Endothelial cell (in vitro differentiated cells): ENCODE measurements around the gene BTBD18. TPM values are rescaled to one million over a fixed set of nuclear protein-coding genes. Genes with fewer than 3 reads are reported as not detected.
A peak's percentile ranks its signal among the peaks of the same experiment; 100 is the strongest.

Experiments used
- DNase-seq: peaks from one replicate; pipeline ENCODE4 v3.0.0; 2021; ENCODE audit warnings: low spot score
- H3K27ac Mint-ChIP-seq: one replicate; pipeline ENCODE4 v1.8.0; 2021; ENCODE audit warnings: mixed read lengths, inconsistent platforms; ENCODE audit not compliant: unreplicated experiment
- H3K27me3 Mint-ChIP-seq: one replicate; pipeline ENCODE4 v1.8.0; 2021; ENCODE audit warnings: mild to moderate bottlenecking, moderate library complexity, mixed read lengths, inconsistent platforms; ENCODE audit not compliant: unreplicated experiment
- H3K36me3 Mint-ChIP-seq: one replicate; pipeline ENCODE4 v1.8.0; 2021; ENCODE audit warnings: mild to moderate bottlenecking, low read depth, mixed read lengths, inconsistent platforms; ENCODE audit not compliant: unreplicated experiment
- H3K4me1 Mint-ChIP-seq: one replicate; pipeline ENCODE4 v1.8.0; 2021; ENCODE audit warnings: mild to moderate bottlenecking, mixed read lengths, inconsistent platforms; ENCODE audit not compliant: unreplicated experiment
- H3K4me3 Mint-ChIP-seq: one replicate; pipeline ENCODE4 v1.8.0; 2021; ENCODE audit warnings: mild to moderate bottlenecking, mixed read lengths, inconsistent platforms; ENCODE audit not compliant: unreplicated experiment
- H3K9me3 Mint-ChIP-seq: one replicate; pipeline ENCODE4 v1.8.0; 2021; ENCODE audit warnings: mixed read lengths, inconsistent platforms; ENCODE audit not compliant: unreplicated experiment
- total RNA-seq: library from RNA; stranded (reverse); fragmentation: NEBNext Ultra II Directional; extraction: Animal tissue kit (Norgen Biotek cat#: 25700); gene quantifications from one replicate; pipeline ENCODE4 v1.2.1, GENCODE V29; 2021; ENCODE audit not compliant: unreplicated experiment
- TF ChIP-seq, protein P1 (sequence below): fragments of 200-600 bp; sonication (generic); IDR thresholded peaks from one replicate; pipeline ENCODE4 v1.5.0; 2021; ENCODE audit warnings: antibody characterized with exemption; ENCODE audit not compliant: unreplicated experiment

Gene BTBD18
- total RNA-seq, 1 donor from 2014 or later: not detected

DNA sequence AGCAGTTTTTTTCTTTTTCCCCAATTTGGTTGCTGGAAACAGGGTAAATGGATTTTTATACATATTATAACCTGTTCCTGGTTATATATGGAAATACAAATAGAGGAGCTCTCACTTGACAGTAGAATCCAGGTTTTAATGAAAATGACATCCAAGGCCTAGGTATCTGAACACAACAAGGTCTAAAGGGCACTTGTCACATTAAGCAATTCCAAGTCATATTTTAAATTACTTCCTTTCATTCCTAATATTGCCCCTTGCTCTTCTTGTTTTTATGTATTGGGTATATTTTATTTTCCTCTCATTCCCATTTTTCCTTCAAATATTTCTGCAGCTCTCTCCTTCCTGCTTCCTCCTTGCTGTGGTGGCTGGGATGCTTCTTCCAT is 37.1 kb upstream of the BTBD18 start:
- no peaks in the 10 kb centered on the region for H3K9me3 Mint-ChIP-seq
- TF ChIP-seq, protein P1, sequence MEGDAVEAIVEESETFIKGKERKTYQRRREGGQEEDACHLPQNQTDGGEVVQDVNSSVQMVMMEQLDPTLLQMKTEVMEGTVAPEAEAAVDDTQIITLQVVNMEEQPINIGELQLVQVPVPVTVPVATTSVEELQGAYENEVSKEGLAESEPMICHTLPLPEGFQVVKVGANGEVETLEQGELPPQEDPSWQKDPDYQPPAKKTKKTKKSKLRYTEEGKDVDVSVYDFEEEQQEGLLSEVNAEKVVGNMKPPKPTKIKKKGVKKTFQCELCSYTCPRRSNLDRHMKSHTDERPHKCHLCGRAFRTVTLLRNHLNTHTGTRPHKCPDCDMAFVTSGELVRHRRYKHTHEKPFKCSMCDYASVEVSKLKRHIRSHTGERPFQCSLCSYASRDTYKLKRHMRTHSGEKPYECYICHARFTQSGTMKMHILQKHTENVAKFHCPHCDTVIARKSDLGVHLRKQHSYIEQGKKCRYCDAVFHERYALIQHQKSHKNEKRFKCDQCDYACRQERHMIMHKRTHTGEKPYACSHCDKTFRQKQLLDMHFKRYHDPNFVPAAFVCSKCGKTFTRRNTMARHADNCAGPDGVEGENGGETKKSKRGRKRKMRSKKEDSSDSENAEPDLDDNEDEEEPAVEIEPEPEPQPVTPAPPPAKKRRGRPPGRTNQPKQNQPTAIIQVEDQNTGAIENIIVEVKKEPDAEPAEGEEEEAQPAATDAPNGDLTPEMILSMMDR: no peak
- peaks cover 64% of the 10 kb centered on the region for H3K4me1 Mint-ChIP-seq
- H3K27ac Mint-ChIP-seq: peak overlapping the region; percentile 64
- H3K4me3 Mint-ChIP-seq: no peak overlapping the region
- DNase-seq: no peak
- H3K27me3 Mint-ChIP-seq: peaks cover 5% of the 10 kb centered on the region
- peaks cover 28% of the 10 kb centered on the region for H3K36me3 Mint-ChIP-seq

DNA sequence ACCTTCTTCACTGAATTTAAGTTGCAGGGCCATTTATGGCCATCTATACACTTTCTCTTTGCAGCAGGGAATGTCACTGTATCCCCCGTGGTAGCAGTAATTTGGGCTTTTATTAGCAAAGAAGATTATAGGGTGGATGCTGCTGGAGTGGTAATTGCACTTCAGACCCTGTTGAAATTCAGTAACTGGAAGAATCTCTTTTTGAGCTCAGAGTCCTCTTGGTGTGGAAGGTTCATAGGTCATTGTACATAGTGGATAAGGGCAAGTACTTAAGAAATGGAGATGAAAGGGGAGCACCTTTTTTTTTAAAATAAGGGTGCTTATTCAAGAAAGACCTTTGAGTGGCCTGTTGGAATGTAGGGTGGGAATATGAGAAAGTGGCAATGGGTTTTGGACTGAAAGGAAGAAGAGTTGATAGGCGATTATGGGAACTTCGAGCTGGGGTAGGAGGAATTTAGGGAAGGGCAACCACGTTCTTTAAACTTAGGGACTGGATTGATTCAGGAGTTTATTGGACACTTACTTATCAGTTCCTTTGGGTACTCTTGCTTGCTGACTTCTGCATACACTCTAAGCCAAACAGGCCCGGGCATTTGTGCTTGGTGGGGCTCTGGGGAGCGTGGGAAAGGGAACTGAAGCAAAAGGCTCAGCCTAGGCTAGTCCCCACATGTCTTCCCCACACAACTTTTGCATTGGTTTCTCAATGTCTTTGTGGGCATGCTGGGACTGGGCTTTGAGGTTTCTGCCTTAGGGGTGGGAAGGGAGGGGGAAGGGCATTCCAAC is 36.5 kb upstream of the BTBD18 start:
- H3K36me3 Mint-ChIP-seq: peaks cover 22% of the 10 kb centered on the region
- no peaks in the 10 kb centered on the region for H3K9me3 Mint-ChIP-seq
- H3K27ac Mint-ChIP-seq: peak overlapping the region; percentile 4
- H3K27me3 Mint-ChIP-seq: peaks cover 6% of the 10 kb centered on the region
- TF ChIP-seq, protein P1: no peak
- H3K4me1 Mint-ChIP-seq: peaks cover 58% of the 10 kb centered on the region
- no peak for DNase-seq
- H3K4me3 Mint-ChIP-seq: no peak overlapping the region

DNA sequence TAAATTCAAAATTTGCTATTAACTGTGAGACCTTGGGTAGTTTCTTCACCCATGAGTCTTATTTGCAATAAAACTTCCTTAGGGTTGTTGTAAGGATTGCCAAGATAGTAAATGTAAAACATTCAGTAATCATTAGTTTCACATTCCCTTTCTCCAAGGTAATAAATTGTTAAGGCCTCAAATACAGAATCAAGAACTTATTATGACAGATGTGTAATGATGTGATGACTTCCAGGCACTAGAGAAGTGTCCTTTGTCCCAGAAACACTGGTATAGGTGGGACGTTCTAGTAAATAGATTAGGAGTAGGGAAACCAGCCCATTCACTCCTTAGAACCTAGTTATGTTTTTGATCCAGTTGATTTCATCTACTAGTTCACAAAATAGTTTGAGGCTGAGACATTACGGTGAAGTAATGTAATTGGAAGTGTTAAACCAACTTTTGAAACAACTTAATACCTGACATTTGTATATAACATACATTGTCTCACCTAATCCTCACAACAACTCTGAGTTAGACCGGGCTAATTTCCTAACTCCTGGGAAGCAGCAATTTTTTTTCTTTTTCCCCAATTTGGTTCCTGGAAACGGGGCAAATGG is 35.5 kb upstream of the BTBD18 start:
- peaks cover 59% of the 10 kb centered on the region for H3K4me1 Mint-ChIP-seq
- DNase-seq: no peak
- no peak overlapping the region for H3K4me3 Mint-ChIP-seq
- peak overlapping the region; percentile 1 for H3K27ac Mint-ChIP-seq
- peaks cover 16% of the 10 kb centered on the region for H3K36me3 Mint-ChIP-seq
- peaks cover 9% of the 10 kb centered on the region for H3K27me3 Mint-ChIP-seq
- no peaks in the 10 kb centered on the region for H3K9me3 Mint-ChIP-seq
- TF ChIP-seq, protein P1: no peak

DNA sequence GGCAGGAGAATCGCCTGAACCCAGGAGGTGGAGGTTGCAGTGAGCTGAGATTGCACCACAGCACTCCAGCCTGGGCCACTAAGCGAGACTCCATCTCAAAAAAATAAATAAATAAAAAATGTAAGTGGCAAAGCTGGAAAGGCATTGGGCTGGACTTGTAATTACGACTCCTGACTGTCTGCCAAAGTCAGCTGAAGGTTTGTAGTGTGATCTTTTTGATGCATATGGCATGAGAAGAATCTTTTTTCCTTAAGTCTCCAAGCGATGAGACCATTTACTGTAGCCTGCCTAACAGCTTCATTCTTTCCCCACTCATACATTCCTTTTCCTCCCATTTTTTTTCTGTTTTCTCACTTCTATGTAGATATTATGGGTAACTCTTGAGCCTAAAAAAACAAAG is 34.8 kb upstream of the BTBD18 start:
- peaks cover 9% of the 10 kb centered on the region for H3K27me3 Mint-ChIP-seq
- peaks cover 15% of the 10 kb centered on the region for H3K36me3 Mint-ChIP-seq
- H3K4me3 Mint-ChIP-seq: no peak overlapping the region
- peaks cover 58% of the 10 kb centered on the region for H3K4me1 Mint-ChIP-seq
- no peaks in the 10 kb centered on the region for H3K9me3 Mint-ChIP-seq
- DNase-seq: no peak
- TF ChIP-seq, protein P1: no peak
- H3K27ac Mint-ChIP-seq: peak overlapping the region; percentile 0

DNA sequence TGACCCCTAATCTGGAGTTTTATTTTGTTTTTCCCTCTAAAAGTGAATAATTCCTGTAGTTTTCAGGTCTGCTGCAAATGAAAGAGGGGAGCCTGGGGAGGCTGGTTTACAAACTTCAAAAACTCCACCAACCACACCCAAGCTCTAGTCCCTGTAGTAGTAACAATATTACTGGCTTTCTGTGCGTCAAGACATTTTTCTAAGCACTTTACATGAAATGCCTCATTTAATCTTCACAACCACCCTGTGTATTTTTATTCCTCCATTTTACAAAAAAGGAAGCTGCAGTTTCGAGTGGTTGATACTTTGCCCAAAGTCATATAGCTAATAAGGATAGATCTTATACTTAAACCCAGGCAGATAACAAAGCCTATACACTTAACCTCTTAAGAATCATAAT is 33.5 kb upstream of the BTBD18 start:
- H3K9me3 Mint-ChIP-seq: no peaks in the 10 kb centered on the region
- H3K27ac Mint-ChIP-seq: no peak overlapping the region
- H3K4me1 Mint-ChIP-seq: peaks cover 62% of the 10 kb centered on the region
- H3K27me3 Mint-ChIP-seq: peaks cover 9% of the 10 kb centered on the region
- DNase-seq: no peak
- H3K4me3 Mint-ChIP-seq: no peak overlapping the region
- peaks cover 11% of the 10 kb centered on the region for H3K36me3 Mint-ChIP-seq
- TF ChIP-seq, protein P1: no peak
